K562 (cell line): ENCODE results near the gene NINJ1. TPM values are rescaled to one million over a fixed set of nuclear protein-coding genes. Genes with fewer than 3 reads are reported as not detected.

Experiments
- ATF7 ChIP-seq: fragments of 450-650 bp; IDR thresholded peaks from 2 replicates; pipeline ENCODE4 v1.7.1; 2014; ENCODE audit warnings: mild to moderate bottlenecking, moderate library complexity
- BRD9 ChIP-seq: fragments of 450-650 bp; IDR thresholded peaks from 2 replicates; pipeline ENCODE4 v1.6.1; 2018; ENCODE audit warnings: low read depth; ENCODE audit not compliant: partially characterized antibody
- CBFA2T2 ChIP-seq: fragments of 450-650 bp; conservative IDR thresholded peaks from 2 replicates; pipeline ENCODE4 v1.6.1; 2017; ENCODE audit warnings: mild to moderate bottlenecking
- CCNT2 ChIP-seq: IDR thresholded peaks from 2 replicates; pipeline ENCODE4 v1.6.1; 2011; ENCODE audit warnings: borderline replicate concordance, low read depth, mild to moderate bottlenecking, moderate library complexity, mixed read lengths, low read length; ENCODE audit not compliant: insufficient read length; ENCODE audit errors: extremely low read depth
- CTBP1 ChIP-seq: fragments of 450-650 bp; IDR thresholded peaks from 2 replicates; pipeline ENCODE4 v1.6.1; 2016; ENCODE audit warnings: borderline replicate concordance
- GABPA ChIP-seq: fragments of 200-800 bp; sonication (Bioruptor generic); conservative IDR thresholded peaks from 2 replicates; pipeline ENCODE4 v1.6.1; 2016; ENCODE audit warnings: low read depth, missing genetic modification characterization, missing compliant biosample characterization
- HMG20B ChIP-seq: fragments of 250-450 bp; sonication (Bioruptor Pico); IDR thresholded peaks from 2 replicates; pipeline ENCODE4 v1.5.0; 2021; ENCODE audit warnings: mild to moderate bottlenecking
- HNRNPLL ChIP-seq: fragments of 200-400 bp; formaldehyde crosslinking; IDR thresholded peaks from 2 replicates; pipeline ENCODE4 v1.6.1; 2017; ENCODE audit warnings: low read length, low read depth, mild to moderate bottlenecking; ENCODE audit not compliant: poor library complexity, severe bottlenecking
- HOXB6 ChIP-seq: fragments of 250-450 bp; sonication (Bioruptor Pico); IDR thresholded peaks from 2 replicates; pipeline ENCODE4 v1.5.1; 2022; ENCODE audit warnings: mild to moderate bottlenecking, borderline replicate concordance
- NFIC ChIP-seq: fragments of 450-650 bp; IDR thresholded peaks from 2 replicates; pipeline ENCODE4 v1.6.1; 2017; ENCODE audit warnings: mild to moderate bottlenecking, inconsistent platforms
- NR2C1 ChIP-seq, 2 experiments: fragments of 450-650 bp; IDR thresholded peaks; 2 replicates each; pipeline ENCODE4 v1.6.1; 2017; ENCODE audit warnings: mild to moderate bottlenecking in 2 of 2, antibody characterized with exemption in 1 of 2, inconsistent platforms in 1 of 2, missing compliant biosample characterization in 1 of 2, missing genetic modification characterization in 1 of 2
- POLR2B ChIP-seq: fragments of 450-650 bp; IDR thresholded peaks from 2 replicates; pipeline ENCODE4 v1.6.1; 2018; ENCODE audit warnings: low read depth; ENCODE audit not compliant: partially characterized antibody
- RAD51 ChIP-seq: fragments of 450-650 bp; IDR thresholded peaks from 2 replicates; pipeline ENCODE4 v1.7.1; 2016; ENCODE audit warnings: low read depth, mild to moderate bottlenecking, borderline replicate concordance
- SMAD2 ChIP-seq: fragments of 150-350 bp; IDR thresholded peaks from 2 replicates; pipeline ENCODE4 v1.6.1; 2014; ENCODE audit warnings: low read depth, mild to moderate bottlenecking, low read length
- XRCC4 ChIP-seq: IDR thresholded peaks from one replicate; pipeline ENCODE4 v1.6.1; 2011; ENCODE audit not compliant: insufficient read depth, insufficient read length; ENCODE audit errors: extremely low read depth
- ZNF146 ChIP-seq: IDR thresholded peaks from one replicate; pipeline ENCODE4 v1.6.1; 2018; ENCODE audit warnings: missing compliant biosample characterization; ENCODE audit not compliant: unreplicated experiment
- ZNF311 ChIP-seq: fragments of 250-450 bp; sonication (Bioruptor Pico); IDR thresholded peaks from 2 replicates; pipeline ENCODE4 v1.4.0; 2020; ENCODE audit warnings: mild to moderate bottlenecking, moderate library complexity
- ZNF780A ChIP-seq: fragments of 250-450 bp; sonication (Bioruptor Pico); IDR thresholded peaks from 2 replicates; pipeline ENCODE4 v1.5.0; 2021; ENCODE audit warnings: mild to moderate bottlenecking
- polyA plus RNA-seq, 8 experiments: library from polyadenylated mRNA; depleted of rRNA in 4 of 8; stranded (reverse) in 5 of 8; unstranded in 3 of 8; fragments of >200 nt; fragmentation: Nextera tagmentation in 2 of 8; fragmentation: Illumina TruSeq in 1 of 8; extraction: Ambion mirVana in 2 of 8; extraction: Trizol in 1 of 8; gene quantifications; 2 replicates each; pipeline versions ENCODE4 v1.2.1 to v1.2.3, GENCODE V29; 2011 to 2014; ENCODE audit warnings: inconsistent platforms in 1 of 8, missing spikeins in 1 of 8
- total RNA-seq, 7 experiments: library from RNA; depleted of rRNA in 6 of 7; stranded (reverse); fragments of >200 nt in 6 of 7; fragmentation: Illumina TruSeq in 2 of 7; extraction: Trizol in 2 of 7; gene quantifications; 2 replicates each; pipeline versions ENCODE4 v1.2.1 to v1.2.3, GENCODE V29; 2011 to 2021; ENCODE audit warnings: low replicate concordance in 1 of 7
- TF ChIP-seq, protein P1 (sequence below): fragments of 250-450 bp; sonication (Bioruptor Pico); IDR thresholded peaks from 2 replicates; pipeline ENCODE4 v1.4.0; 2020; ENCODE audit warnings: borderline replicate concordance
- TF ChIP-seq, protein P2 (sequence below): sonication (generic); formaldehyde crosslinking; IDR thresholded peaks from 2 replicates; pipeline ENCODE4 v1.9.0; 2022; ENCODE audit warnings: mild to moderate bottlenecking, missing genetic modification reagents
- TF ChIP-seq, protein P3 (sequence below): fragments of 450-650 bp; formaldehyde crosslinking; IDR thresholded peaks from 2 replicates; pipeline ENCODE4 v1.4.0; 2020; ENCODE audit warnings: mild to moderate bottlenecking, moderate library complexity
- TF ChIP-seq, protein P4 (sequence below): sonication (generic); formaldehyde crosslinking; IDR thresholded peaks from 2 replicates; pipeline ENCODE4 v1.8.0; 2022; ENCODE audit warnings: missing genetic modification reagents, mild to moderate bottlenecking, borderline replicate concordance

The NINJ1 gene
- total and polyA plus RNA-seq, 9 of the 15 experiments (the other 6 are each of a cell fraction or from before 2014, with no cell fraction given): 0.13 to 8.4 (median 4.9) TPM

DNA sequence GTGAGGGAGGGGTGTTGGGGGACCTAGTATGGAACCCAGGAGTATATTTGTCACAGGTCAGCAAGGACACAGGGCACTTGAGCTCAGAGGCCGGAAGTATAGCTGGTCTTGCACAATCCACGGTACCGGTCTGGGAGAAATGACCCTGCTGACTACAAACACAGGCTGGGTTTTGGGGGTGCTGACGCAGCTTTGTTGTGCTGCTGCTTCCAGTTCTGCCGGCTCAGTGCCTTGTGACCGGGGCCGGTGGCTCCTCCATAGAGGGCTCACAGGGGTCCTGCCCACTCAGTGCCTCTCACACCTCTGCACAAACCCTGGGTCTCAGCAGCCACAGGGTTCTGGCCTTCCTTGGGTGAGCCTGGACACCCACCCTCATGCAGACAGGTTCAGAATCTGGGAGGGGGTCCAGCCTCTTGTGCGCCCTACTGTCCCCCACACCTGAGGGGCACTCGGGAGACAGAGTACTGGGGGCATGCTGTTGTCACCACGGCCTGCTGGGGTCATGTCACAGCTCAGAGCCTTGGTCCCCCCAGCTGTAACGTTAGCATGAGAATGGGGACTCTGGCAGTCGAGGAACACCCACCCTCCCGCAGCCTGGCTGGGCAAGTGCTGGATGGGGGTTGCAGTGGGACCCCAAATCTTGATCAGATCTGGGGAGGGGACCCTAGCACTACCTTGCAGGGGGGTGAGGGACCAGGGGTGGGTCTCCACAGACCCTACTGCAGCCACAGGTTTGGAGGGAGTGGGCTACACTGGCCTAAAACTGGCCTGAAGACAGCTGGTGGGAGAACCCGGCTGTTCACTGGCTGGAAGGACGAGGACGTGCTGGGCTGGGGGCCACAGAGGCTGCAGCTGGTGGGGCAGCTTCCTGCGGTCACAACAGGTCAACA, 17.7 kb downstream of the NINJ1 start (continued):
- TF ChIP-seq SMAD2: no peak
- no peak for TF ChIP-seq RAD51
- no peak for TF ChIP-seq BRD9
- TF ChIP-seq, protein P1, sequence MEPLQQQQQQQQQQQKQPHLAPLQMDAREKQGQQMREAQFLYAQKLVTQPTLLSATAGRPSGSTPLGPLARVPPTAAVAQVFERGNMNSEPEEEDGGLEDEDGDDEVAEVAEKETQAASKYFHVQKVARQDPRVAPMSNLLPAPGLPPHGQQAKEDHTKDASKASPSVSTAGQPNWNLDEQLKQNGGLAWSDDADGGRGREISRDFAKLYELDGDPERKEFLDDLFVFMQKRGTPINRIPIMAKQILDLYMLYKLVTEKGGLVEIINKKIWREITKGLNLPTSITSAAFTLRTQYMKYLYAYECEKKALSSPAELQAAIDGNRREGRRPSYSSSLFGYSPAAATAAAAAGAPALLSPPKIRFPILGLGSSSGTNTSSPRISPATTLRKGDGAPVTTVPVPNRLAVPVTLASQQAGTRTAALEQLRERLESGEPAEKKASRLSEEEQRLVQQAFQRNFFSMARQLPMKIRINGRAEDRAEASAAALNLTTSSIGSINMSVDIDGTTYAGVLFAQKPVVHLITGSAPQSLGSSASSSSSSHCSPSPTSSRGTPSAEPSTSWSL (CRISPR knock-in tag): no peak
- TF ChIP-seq HMG20B (CRISPR knock-in tag): no peak
- TF ChIP-seq NR2C1 (IDR thresholded peaks at IDR 0.05): no peak
- TF ChIP-seq NR2C1 (tag; IDR thresholded peaks at IDR 0.05): peak; percentile 62
- TF ChIP-seq ATF7: no peak
- no peak for TF ChIP-seq ZNF311 (CRISPR knock-in tag)
- no peak for TF ChIP-seq XRCC4
- peak; percentile 71 for TF ChIP-seq GABPA
- TF ChIP-seq HOXB6: no peak
- no peak for TF ChIP-seq ZNF146 (CRISPR knock-in tag)
- TF ChIP-seq ZNF780A (CRISPR knock-in tag): no peak
- no peak for TF ChIP-seq CTBP1
- TF ChIP-seq CBFA2T2: no peak
- TF ChIP-seq NFIC: no peak
- no peak for TF ChIP-seq CCNT2
- TF ChIP-seq, protein P2, sequence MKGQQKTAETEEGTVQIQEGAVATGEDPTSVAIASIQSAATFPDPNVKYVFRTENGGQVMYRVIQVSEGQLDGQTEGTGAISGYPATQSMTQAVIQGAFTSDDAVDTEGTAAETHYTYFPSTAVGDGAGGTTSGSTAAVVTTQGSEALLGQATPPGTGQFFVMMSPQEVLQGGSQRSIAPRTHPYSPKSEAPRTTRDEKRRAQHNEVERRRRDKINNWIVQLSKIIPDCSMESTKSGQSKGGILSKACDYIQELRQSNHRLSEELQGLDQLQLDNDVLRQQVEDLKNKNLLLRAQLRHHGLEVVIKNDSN (CRISPR knock-in tag): no peak
- no peak for TF ChIP-seq POLR2B
- TF ChIP-seq HNRNPLL: no peak
- TF ChIP-seq, protein P3, sequence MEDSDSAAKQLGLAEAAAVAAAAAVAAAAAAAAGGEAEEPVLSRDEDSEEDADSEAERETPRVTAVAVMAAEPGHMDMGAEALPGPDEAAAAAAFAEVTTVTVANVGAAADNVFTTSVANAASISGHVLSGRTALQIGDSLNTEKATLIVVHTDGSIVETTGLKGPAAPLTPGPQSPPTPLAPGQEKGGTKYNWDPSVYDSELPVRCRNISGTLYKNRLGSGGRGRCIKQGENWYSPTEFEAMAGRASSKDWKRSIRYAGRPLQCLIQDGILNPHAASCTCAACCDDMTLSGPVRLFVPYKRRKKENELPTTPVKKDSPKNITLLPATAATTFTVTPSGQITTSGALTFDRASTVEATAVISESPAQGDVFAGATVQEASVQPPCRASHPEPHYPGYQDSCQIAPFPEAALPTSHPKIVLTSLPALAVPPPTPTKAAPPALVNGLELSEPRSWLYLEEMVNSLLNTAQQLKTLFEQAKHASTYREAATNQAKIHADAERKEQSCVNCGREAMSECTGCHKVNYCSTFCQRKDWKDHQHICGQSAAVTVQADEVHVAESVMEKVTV (CRISPR knock-in tag): no peak
- TF ChIP-seq, protein P4, sequence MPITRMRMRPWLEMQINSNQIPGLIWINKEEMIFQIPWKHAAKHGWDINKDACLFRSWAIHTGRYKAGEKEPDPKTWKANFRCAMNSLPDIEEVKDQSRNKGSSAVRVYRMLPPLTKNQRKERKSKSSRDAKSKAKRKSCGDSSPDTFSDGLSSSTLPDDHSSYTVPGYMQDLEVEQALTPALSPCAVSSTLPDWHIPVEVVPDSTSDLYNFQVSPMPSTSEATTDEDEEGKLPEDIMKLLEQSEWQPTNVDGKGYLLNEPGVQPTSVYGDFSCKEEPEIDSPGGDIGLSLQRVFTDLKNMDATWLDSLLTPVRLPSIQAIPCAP: no peak
